Measurements from ENCODE around the gene ANAPC2.

The ANAPC2 gene

DNA sequence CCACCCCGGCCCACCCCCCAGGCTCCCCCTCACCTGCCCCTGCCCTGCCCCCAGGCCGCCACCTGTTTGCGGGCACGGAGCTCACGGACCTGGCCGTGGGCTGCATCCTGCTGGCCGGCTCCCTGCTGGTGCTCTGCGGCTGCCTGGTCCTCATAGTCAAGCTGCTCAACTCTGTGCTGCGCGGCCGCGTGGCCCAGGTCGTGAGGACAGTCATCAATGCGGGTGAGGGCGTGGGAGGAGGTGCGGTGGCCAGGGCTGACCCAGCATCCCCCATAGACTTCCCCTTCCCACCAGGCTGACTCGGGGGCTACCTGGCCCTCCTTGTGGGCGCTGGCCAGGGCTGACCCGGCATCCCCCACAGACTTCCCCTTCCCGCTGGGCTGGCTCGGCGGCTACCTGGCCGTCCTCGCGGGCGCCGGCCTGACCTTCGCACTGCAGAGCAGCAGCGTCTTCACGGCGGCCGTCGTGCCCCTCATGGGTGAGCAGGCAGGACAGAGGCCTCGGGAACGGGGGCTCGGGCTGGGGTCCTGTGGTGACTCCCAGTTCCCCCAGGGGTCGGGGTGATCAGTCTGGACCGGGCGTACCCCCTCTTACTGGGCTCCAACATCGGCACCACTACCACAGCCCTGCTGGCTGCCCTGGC lies 45.8 kb upstream of the ANAPC2 start:
- peaks cover 3% of the 10 kb centered on the region for H3K79me2 ChIP-seq (ENCODE audit: control insufficient read depth, insufficient read depth, low read length)
- H3K4ac ChIP-seq (ENCODE audit: low read depth, low read length), result no peak overlapping the region
- peaks cover 2% of the 10 kb centered on the region for H3K4me1 ChIP-seq (ENCODE audit: control insufficient read depth, low read depth, low read length)
- DNase-seq, result no peak
- H3K23ac ChIP-seq (ENCODE audit: low read length), result no peak overlapping the region
- no peak overlapping the region for H3K56ac ChIP-seq (ENCODE audit: low read length)
- H3K18ac ChIP-seq (ENCODE audit: low read length), result no peak overlapping the region
- H2AK5ac ChIP-seq (ENCODE audit: low read length), result no peak overlapping the region
- no peak overlapping the region for H2BK5ac ChIP-seq (ENCODE audit: low read length)
- no peak overlapping the region for H3K4me2 ChIP-seq (ENCODE audit: low read length)
- no peak overlapping the region for H3K4me3 ChIP-seq (ENCODE audit: low read length)
- H2BK120ac ChIP-seq (ENCODE audit: low read depth, low read length), result no peak overlapping the region
- no peaks in the 10 kb centered on the region for H3K36me3 ChIP-seq (ENCODE audit: control insufficient read depth, insufficient read depth, low read length)
- H3K79me1 ChIP-seq (ENCODE audit: low read length), result peaks cover 6% of the 10 kb centered on the region
- WGBS (ENCODE audit: extremely low coverage, insufficient coverage, low lambda C conversion rate), result no CpG with 5 or more reads among the region's 40 CpGs
- H3K9ac ChIP-seq (ENCODE audit: low read length), result no peak overlapping the region
- no peak overlapping the region for H4K5ac ChIP-seq (ENCODE audit: low read length)
- H3K27ac ChIP-seq (ENCODE audit: low read depth, low read length), result no peak overlapping the region
- no peak overlapping the region for H2BK15ac ChIP-seq (replicated peaks; ENCODE audit: low read depth)
- H3K27me3 ChIP-seq (ENCODE audit: insufficient read depth, low read length, poor library complexity), result no peaks in the 10 kb centered on the region
- H4K8ac ChIP-seq (ENCODE audit: low read depth, low read length), result no peak overlapping the region

DNA sequence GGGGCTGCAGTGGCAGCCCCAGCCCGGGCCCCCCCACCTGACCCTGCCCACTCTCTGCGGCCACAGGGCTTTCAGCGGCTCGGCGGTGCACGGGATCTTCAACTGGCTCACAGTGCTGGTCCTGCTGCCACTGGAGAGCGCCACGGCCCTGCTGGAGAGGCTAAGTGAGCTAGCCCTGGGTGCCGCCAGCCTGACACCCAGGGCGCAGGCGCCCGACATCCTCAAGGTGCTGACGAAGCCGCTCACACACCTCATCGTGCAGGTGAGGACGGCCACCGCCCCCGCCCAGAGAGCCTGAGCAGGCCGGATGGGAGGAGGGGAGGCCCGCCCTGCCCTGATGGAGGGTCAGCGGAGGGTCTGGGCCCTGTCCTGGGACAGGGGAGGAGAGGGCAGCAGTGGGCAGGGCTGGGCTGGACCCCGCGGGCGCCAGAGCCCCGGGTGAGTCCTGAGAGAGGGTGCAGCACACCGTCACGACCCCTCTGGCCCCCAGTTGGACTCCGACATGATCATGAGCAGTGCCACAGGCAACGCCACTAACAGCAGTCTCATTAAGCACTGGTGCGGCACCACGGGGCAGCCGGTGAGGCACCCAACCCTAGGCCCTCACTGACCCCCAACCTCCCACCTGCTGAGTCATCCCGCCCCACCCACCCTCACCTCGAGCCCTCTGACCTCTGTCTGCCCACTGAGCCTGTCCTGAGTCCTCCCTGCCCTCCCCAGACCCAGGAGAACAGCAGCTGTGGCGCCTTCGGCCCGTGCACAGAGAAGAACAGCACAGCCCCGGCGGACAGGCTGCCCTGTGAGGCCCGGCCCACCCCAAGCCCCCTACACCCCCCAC lies 45.0 kb upstream of the ANAPC2 start:
- no peak overlapping the region for H4K8ac ChIP-seq (ENCODE audit: low read depth, low read length)
- H3K4ac ChIP-seq (ENCODE audit: low read depth, low read length), result no peak overlapping the region
- no peak overlapping the region for H3K18ac ChIP-seq (ENCODE audit: low read length)
- no peak overlapping the region for H2AK5ac ChIP-seq (ENCODE audit: low read length)
- H3K79me1 ChIP-seq (ENCODE audit: low read length), result peaks cover 1% of the 10 kb centered on the region
- no peak overlapping the region for H3K4me3 ChIP-seq (ENCODE audit: low read length)
- H2BK5ac ChIP-seq (ENCODE audit: low read length), result no peak overlapping the region
- H3K4me2 ChIP-seq (ENCODE audit: low read length), result no peak overlapping the region
- no peak overlapping the region for H3K27ac ChIP-seq (ENCODE audit: low read depth, low read length)
- no peaks in the 10 kb centered on the region for H3K79me2 ChIP-seq (ENCODE audit: control insufficient read depth, insufficient read depth, low read length)
- H3K56ac ChIP-seq (ENCODE audit: low read length), result no peak overlapping the region
- no CpG with 5 or more reads among the region's 40 CpGs for WGBS (ENCODE audit: extremely low coverage, insufficient coverage, low lambda C conversion rate)
- peaks cover 2% of the 10 kb centered on the region for H3K4me1 ChIP-seq (ENCODE audit: control insufficient read depth, low read depth, low read length)
- no peak overlapping the region for H2BK120ac ChIP-seq (ENCODE audit: low read depth, low read length)
- H3K36me3 ChIP-seq (ENCODE audit: control insufficient read depth, insufficient read depth, low read length), result no peaks in the 10 kb centered on the region
- H2BK15ac ChIP-seq (replicated peaks; ENCODE audit: low read depth), result no peak overlapping the region
- no peaks in the 10 kb centered on the region for H3K27me3 ChIP-seq (ENCODE audit: insufficient read depth, low read length, poor library complexity)
- H3K23ac ChIP-seq (ENCODE audit: low read length), result no peak overlapping the region
- H3K9ac ChIP-seq (ENCODE audit: low read length), result no peak overlapping the region
- H4K5ac ChIP-seq (ENCODE audit: low read length), result no peak overlapping the region
- no peak for DNase-seq

DNA sequence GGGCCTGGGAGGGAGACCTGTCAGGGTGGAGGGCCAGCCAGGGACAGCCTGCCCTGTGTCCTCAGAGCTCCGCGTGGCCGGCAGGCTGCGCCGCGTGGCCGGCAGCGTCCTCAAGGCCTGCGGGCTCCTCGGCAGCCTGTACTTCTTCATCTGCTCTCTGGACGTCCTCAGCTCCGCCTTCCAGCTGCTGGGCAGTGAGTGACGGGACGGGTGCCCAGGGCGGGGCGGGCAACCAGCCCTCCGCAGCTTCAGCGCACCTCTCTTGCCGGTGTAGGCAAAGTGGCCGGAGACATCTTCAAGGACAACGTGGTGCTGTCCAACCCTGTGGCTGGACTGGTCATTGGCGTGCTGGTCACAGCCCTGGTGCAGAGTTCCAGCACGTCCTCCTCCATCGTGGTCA lies 44.1 kb upstream of the ANAPC2 start:
- Histone ChIP-seq H3K4me3 (ENCODE audit: low read length) (no peak overlapping the region), H4K8ac (ENCODE audit: low read depth, low read length) (no peak overlapping the region), H2BK120ac (ENCODE audit: low read depth, low read length) (no peak overlapping the region), H3K23ac (ENCODE audit: low read length) (no peak overlapping the region), H3K79me1 (ENCODE audit: low read length) (no peaks in the 10 kb centered on the region), H3K4ac (ENCODE audit: low read depth, low read length) (no peak overlapping the region), H4K5ac (ENCODE audit: low read length) (no peak overlapping the region), H3K27me3 (ENCODE audit: insufficient read depth, low read length, poor library complexity) (no peaks in the 10 kb centered on the region), H3K18ac (ENCODE audit: low read length) (no peak overlapping the region), H3K27ac (ENCODE audit: low read depth, low read length) (no peak overlapping the region), H2BK5ac (ENCODE audit: low read length) (no peak overlapping the region), H3K36me3 (ENCODE audit: control insufficient read depth, insufficient read depth, low read length) (no peaks in the 10 kb centered on the region), H2AK5ac (ENCODE audit: low read length) (no peak overlapping the region), H3K9ac (ENCODE audit: low read length) (no peak overlapping the region), H3K79me2 (ENCODE audit: control insufficient read depth, insufficient read depth, low read length) (no peaks in the 10 kb centered on the region), H2BK15ac (replicated peaks; ENCODE audit: low read depth) (no peak overlapping the region), H3K4me1 (ENCODE audit: control insufficient read depth, low read depth, low read length) (peaks cover 2% of the 10 kb centered on the region), H3K4me2 (ENCODE audit: low read length) (no peak overlapping the region), H3K56ac (ENCODE audit: low read length) (no peak overlapping the region)
- DNase-seq, result no peak
- no CpG with 5 or more reads among the region's 24 CpGs for WGBS (ENCODE audit: extremely low coverage, insufficient coverage, low lambda C conversion rate)

DNA sequence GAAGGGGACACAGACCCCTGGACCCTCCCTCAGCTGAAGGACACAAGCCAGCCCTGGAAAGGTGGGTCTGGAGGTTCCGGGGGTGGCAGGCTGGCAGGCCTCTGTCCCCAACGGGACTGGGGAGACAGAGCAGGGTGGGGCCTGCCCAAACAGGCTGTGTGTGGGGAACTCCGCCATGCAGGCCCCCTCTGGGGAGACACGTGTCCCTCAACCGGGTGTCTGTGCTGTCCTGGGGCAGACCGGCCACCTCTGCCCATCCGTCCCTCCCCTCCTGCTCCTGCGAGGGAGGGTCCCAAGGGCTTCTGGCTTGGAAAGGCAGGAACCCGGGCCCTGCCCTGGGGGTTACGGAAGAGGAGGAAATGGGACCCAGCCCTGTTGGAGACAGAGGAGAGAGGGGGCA lies 43.7 kb upstream of the ANAPC2 start:
- H3K56ac ChIP-seq (ENCODE audit: low read length), result no peak overlapping the region
- H2BK15ac ChIP-seq (replicated peaks; ENCODE audit: low read depth), result no peak overlapping the region
- no peaks in the 10 kb centered on the region for H3K27me3 ChIP-seq (ENCODE audit: insufficient read depth, low read length, poor library complexity)
- H3K79me2 ChIP-seq (ENCODE audit: control insufficient read depth, insufficient read depth, low read length), result no peaks in the 10 kb centered on the region
- H3K4me1 ChIP-seq (ENCODE audit: control insufficient read depth, low read depth, low read length), result peaks cover 2% of the 10 kb centered on the region
- H4K5ac ChIP-seq (ENCODE audit: low read length), result no peak overlapping the region
- no peak overlapping the region for H3K4me2 ChIP-seq (ENCODE audit: low read length)
- H3K36me3 ChIP-seq (ENCODE audit: control insufficient read depth, insufficient read depth, low read length), result no peaks in the 10 kb centered on the region
- no peak overlapping the region for H3K23ac ChIP-seq (ENCODE audit: low read length)
- no peak overlapping the region for H3K9ac ChIP-seq (ENCODE audit: low read length)
- no peak overlapping the region for H3K4ac ChIP-seq (ENCODE audit: low read depth, low read length)
- no CpG with 5 or more reads among the region's 10 CpGs for WGBS (ENCODE audit: extremely low coverage, insufficient coverage, low lambda C conversion rate)
- no peak for DNase-seq
- H2BK5ac ChIP-seq (ENCODE audit: low read length), result no peak overlapping the region
- H3K27ac ChIP-seq (ENCODE audit: low read depth, low read length), result no peak overlapping the region
- H3K18ac ChIP-seq (ENCODE audit: low read length), result no peak overlapping the region
- H3K4me3 ChIP-seq (ENCODE audit: low read length), result no peak overlapping the region
- H4K8ac ChIP-seq (ENCODE audit: low read depth, low read length), result no peak overlapping the region
- no peak overlapping the region for H2BK120ac ChIP-seq (ENCODE audit: low read depth, low read length)
- no peak overlapping the region for H2AK5ac ChIP-seq (ENCODE audit: low read length)
- H3K79me1 ChIP-seq (ENCODE audit: low read length), result no peaks in the 10 kb centered on the region

DNA sequence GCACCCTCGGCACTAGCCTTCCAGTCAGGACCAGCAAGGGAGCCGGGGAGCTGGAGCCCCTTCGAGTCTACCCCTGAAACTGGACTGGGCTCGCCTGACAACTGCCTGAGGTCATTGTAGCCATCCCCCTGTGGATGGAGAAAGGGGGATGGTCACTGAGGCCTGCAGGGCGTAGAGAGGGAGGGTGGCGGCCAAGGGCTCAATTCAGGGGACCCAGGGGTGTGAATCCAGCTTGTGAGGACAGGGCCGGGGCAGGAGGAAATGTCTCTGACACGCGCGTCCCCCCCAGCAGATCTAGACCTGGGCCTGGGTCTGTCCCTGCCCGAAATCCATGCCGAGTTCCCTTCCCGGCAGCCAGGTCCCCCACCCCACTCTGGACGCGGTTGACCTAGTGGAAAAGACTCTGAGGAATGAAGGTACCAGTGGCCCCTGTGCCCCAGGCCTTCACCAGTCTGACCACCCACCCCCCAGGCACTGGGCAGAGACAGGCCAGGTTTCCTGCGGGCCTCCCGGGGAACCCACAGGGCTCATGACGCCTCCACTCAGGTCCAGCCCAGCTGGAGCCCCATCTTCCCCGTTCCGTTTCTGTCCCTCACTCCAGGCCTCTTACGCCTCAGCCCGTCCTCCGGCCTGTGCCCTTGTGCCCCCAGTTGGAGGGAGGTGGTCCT lies 43.1 kb upstream of the ANAPC2 start:
- no peaks in the 10 kb centered on the region for H3K4me1 ChIP-seq (ENCODE audit: control insufficient read depth, low read depth, low read length)
- no CpG with 5 or more reads among the region's 23 CpGs for WGBS (ENCODE audit: extremely low coverage, insufficient coverage, low lambda C conversion rate)

More for the DNA sequence above, 43.1 kb upstream of the ANAPC2 start:
- Histone ChIP-seq H3K79me2 (ENCODE audit: control insufficient read depth, insufficient read depth, low read length) (no peaks in the 10 kb centered on the region), H3K23ac (ENCODE audit: low read length) (no peak overlapping the region), H3K4ac (ENCODE audit: low read depth, low read length) (no peak overlapping the region), H2BK5ac (ENCODE audit: low read length) (no peak overlapping the region), H3K56ac (ENCODE audit: low read length) (no peak overlapping the region), H2AK5ac (ENCODE audit: low read length) (no peak overlapping the region), H3K27me3 (ENCODE audit: insufficient read depth, low read length, poor library complexity) (no peaks in the 10 kb centered on the region), H2BK15ac (replicated peaks; ENCODE audit: low read depth) (no peak overlapping the region), H4K8ac (ENCODE audit: low read depth, low read length) (no peak overlapping the region), H2BK120ac (ENCODE audit: low read depth, low read length) (no peak overlapping the region), H3K4me3 (ENCODE audit: low read length) (no peak overlapping the region), H3K36me3 (ENCODE audit: control insufficient read depth, insufficient read depth, low read length) (no peaks in the 10 kb centered on the region), H3K4me2 (ENCODE audit: low read length) (no peak overlapping the region), H3K27ac (ENCODE audit: low read depth, low read length) (no peak overlapping the region), H3K9ac (ENCODE audit: low read length) (no peak overlapping the region), H3K79me1 (ENCODE audit: low read length) (no peaks in the 10 kb centered on the region), H4K5ac (ENCODE audit: low read length) (no peak overlapping the region), H3K18ac (ENCODE audit: low read length) (no peak overlapping the region)
- no peak for DNase-seq
